Tibial nerve (tissue), 4 donors: ENCODE results near the gene MRPL20.

Source experiments
- CTCF ChIP-seq, 5 experiments: fragments of 200-600 bp in 3 of 5; fragments of 450-650 bp in 2 of 5; sonication (generic) in 3 of 5; IDR thresholded peaks; one replicate each; pipeline ENCODE4 v1.5.1; 2016 to 2019; ENCODE audit warnings: antibody characterized with exemption in 5 of 5, mild to moderate bottlenecking in 3 of 5, moderate library complexity in 2 of 5
- EP300 ChIP-seq, 2 donors: sonication (generic); formaldehyde crosslinking; IDR thresholded peaks; one replicate each; pipeline ENCODE4 v1.6.1; 2017; ENCODE audit warnings: antibody characterized with exemption in 2 of 2, mild to moderate bottlenecking in 1 of 2
- POLR2A ChIP-seq, 2 donors: fragments of 450-650 bp; IDR thresholded peaks; one replicate each; pipeline ENCODE4 v1.6.1; 2017; ENCODE audit warnings: antibody characterized with exemption in 2 of 2, mild to moderate bottlenecking in 2 of 2, moderate library complexity in 2 of 2

GRCh38 chr1:1430992-1431844, 24.1 kb upstream of the MRPL20 start:
- TF ChIP-seq CTCF (IDR thresholded peaks at IDR 0.05) (no peak), POLR2A (IDR thresholded peaks at IDR 0.05) (no peak), EP300 (IDR thresholded peaks at IDR 0.05) (no peak)
